Stimulated activated CD4-positive, alpha-beta T cell treated with anti-CD3 and anti-CD28 coated beads, Interleukin-4, amount 100 ng/mL, for 48 hours (primary cell): Measurements from ENCODE around the gene LRRC8C.

Source experiments
- DNase-seq, 2 donors: peaks; one replicate each; pipeline ENCODE4 v3.0.0-alpha.2; 2020; ENCODE audit warnings: low read depth in 2 of 2

LRRC8C gene

GRCh38 chr1:89670711-89671110 lies 37.8 kb downstream of the LRRC8C start:
- DNase-seq = no peak

GRCh38 chr1:89671775-89672488 lies 39.0 kb downstream of the LRRC8C start:
- DNase-seq = no peak

GRCh38 chr1:89672489-89673183 lies 39.7 kb downstream of the LRRC8C start:
- DNase-seq = no peak

- no peak for DNase-seq
Measured at GRCh38 chr1:89673251-89673650, 40.3 kb downstream of the LRRC8C start.

GRCh38 chr1:89675677-89676076 lies 42.8 kb downstream of the LRRC8C start:
- no peak for DNase-seq

- DNase-seq = no peak
Measured at GRCh38 chr1:89681045-89681729, 48.3 kb downstream of the LRRC8C start.

GRCh38 chr1:89682611-89683010 lies 49.7 kb downstream of the LRRC8C start:
- no peak for DNase-seq

GRCh38 chr1:89685461-89685860 lies 52.5 kb downstream of the LRRC8C start:
- DNase-seq = no peak

GRCh38 chr1:89686520-89686919 lies 53.6 kb downstream of the LRRC8C start:
- no peak for DNase-seq

GRCh38 chr1:89687254-89687653 lies 54.3 kb downstream of the LRRC8C start:
- no peak for DNase-seq

- DNase-seq = no peak
Measured at GRCh38 chr1:89688607-89689006, 55.7 kb downstream of the LRRC8C start.

GRCh38 chr1:89689234-89689633 lies 56.3 kb downstream of the LRRC8C start:
- no peak for DNase-seq

GRCh38 chr1:89690595-89690994 lies 57.7 kb downstream of the LRRC8C start:
- DNase-seq = no peak

GRCh38 chr1:89692601-89693521 lies 59.9 kb downstream of the LRRC8C start:
- DNase-seq = no peak

- DNase-seq = no peak
Measured at GRCh38 chr1:89695847-89696246, 62.9 kb downstream of the LRRC8C start.

- DNase-seq = no peak
Measured at GRCh38 chr1:89697383-89697782, 64.5 kb downstream of the LRRC8C start.

GRCh38 chr1:89698020-89698560 lies 65.2 kb downstream of the LRRC8C start:
- DNase-seq = no peak

GRCh38 chr1:89698624-89699023 lies 65.7 kb downstream of the LRRC8C start:
- no peak for DNase-seq

GRCh38 chr1:89699451-89699986 lies 66.6 kb downstream of the LRRC8C start:
- DNase-seq = no peak

- peak in 1 of 2 donors; percentile 27 for DNase-seq
Measured at GRCh38 chr1:89701746-89702241, 68.9 kb downstream of the LRRC8C start.

GRCh38 chr1:89702520-89703045 lies 69.7 kb downstream of the LRRC8C start:
- DNase-seq = no peak
